ACHN (cell line): ENCODE measurements around the gene ACRBP.
"Not testable (repeated sequence)": the region's sequence is repeated elsewhere in the genome, so short reads cannot be mapped to it uniquely, and the experiment has no call there.

Experiments
- DNase-seq: peaks from one replicate; pipeline ENCODE4 v3.0.0-alpha.2; 2015
- in situ Hi-C: cut with HindIII; loops from 2 replicates; pipeline ENCODE4 v1.10.0; 2017; ENCODE audit warnings: low sequenced_read_pairs, low pct_ligation_motif_present, low pct_unique_long_range_greater_than_20kb

The ACRBP gene

GRCh38 chr12:6604259-6605029, 42.8 kb downstream of the ACRBP start:
- in situ Hi-C loops = no loop called here
- no peak for DNase-seq

- DNase-seq = no peak
- in situ Hi-C loops = no loop called here
These were observed 44.1 kb downstream of the ACRBP start for GRCh38 chr12:6603095-6603567.

GRCh38 chr12:6602526-6602925, 44.7 kb downstream of the ACRBP start:
- no peak for DNase-seq
- in situ Hi-C loops = no loop called here

- DNase-seq, in situ Hi-C loops: not testable (repeated sequence)
These were observed 51.6 kb downstream of the ACRBP start for GRCh38 chr12:6595673-6596072.

- DNase-seq = no peak
- in situ Hi-C loops = no loop called here
These were observed 55.1 kb downstream of the ACRBP start for GRCh38 chr12:6592087-6592486.
